Measurements from ENCODE around the gene DEAF1. TPM values are rescaled to one million over a fixed set of nuclear protein-coding genes. Genes with fewer than 3 reads are reported as not detected.

DEAF1 gene
- total and polyA plus RNA-seq, 9 of the 15 experiments (the other 6 are each of a cell fraction or from before 2014, with no cell fraction given) = 2.0 to 69.1 (median 26.8) TPM

- POLR2A ChIA-PET = interaction anchor here (0.6 to 1.2 kb wide), 2 partner anchors 15 to 65 kb away, joined by 3 to 4 read pairs; no protein-coding TSS in a partner anchor
- no peaks in the 10 kb centered on the region for H3K9me3 ChIP-seq (replicated peaks; ENCODE audit: control insufficient read depth, insufficient read depth, low read depth, low read length)
- CTCF ChIA-PET (ENCODE audit: low intra/inter-chr PET ratio) = interaction anchor here (0.5 to 0.8 kb wide), 3 partner anchors 25 to 226 kb away, joined by 3 to 4 read pairs (median 4); no protein-coding TSS in a partner anchor
- DNase-seq (ENCODE audit: extremely low read depth in 1 of 4, low spot score in 3 of 4) (no peak), ATAC-seq (no peak), FAIRE-seq (no peak)
- BruUV-seq (replicated peaks) = no TSS peak
- no peak overlapping the region for H3K4me2 ChIP-seq (ENCODE audit: insufficient read depth, low read length)
- H3K36me3 ChIP-seq (ENCODE audit: control insufficient read depth, insufficient read depth, low read length) = peaks cover 9% of the 10 kb centered on the region; the same call in 2 of the 3 replicates
- H3K27ac ChIP-seq (ENCODE audit: extremely low read depth, low read depth, low read length) = no peak overlapping the region
- intact Hi-C loops (cut with micrococcal nuclease) (loop anchor here (10.0 kb wide), 1 partner anchor 144 kb away; no protein-coding TSS in a partner anchor), in situ Hi-C loops (cut with MboI) (no loop called here)
- H2AFZ ChIP-seq (ENCODE audit: low read depth, low read length) = no peak overlapping the region
- peaks cover 31% of the 10 kb centered on the region for H3K79me2 ChIP-seq (ENCODE audit: control insufficient read depth, insufficient read depth, low read length)
- peak overlapping the region in 1 of 2 experiments; percentile 19; a peak in 1 of 4 replicates for H3K9ac ChIP-seq (ENCODE audit: insufficient read depth in 1 of 2, low read depth in 2 of 2, low read length in 2 of 2)
- no peaks in the 10 kb centered on the region for H3K27me3 ChIP-seq (ENCODE audit: control insufficient read depth in 2 of 2, insufficient read depth in 2 of 2, low read length in 2 of 2)
- 100% methylated on average over 7 of the region's 7 CpGs for WGBS (ENCODE audit: insufficient coverage, low coverage, missing lambda C conversion rate)
- peaks cover 14 to 49% of the 10 kb centered on the region in 2 experiments; a peak in 4 of 5 replicates for H3K4me1 ChIP-seq (replicated peaks in 1 of 2; ENCODE audit: control insufficient read depth in 2 of 2, insufficient read depth in 2 of 2, low read length in 2 of 2)
- TF ChIP-seq DACH1 (IDR thresholded peaks at IDR 0.05; ENCODE audit: partially characterized antibody) = no peak
- no peak for TF ChIP-seq KAT2B (IDR thresholded peaks at IDR 0.05; ENCODE audit: low read depth, low read length)
- no peak for TF ChIP-seq U2AF1 (optimal IDR thresholded peaks at IDR 0.05; ENCODE audit: low read depth, low read length)
- TF ChIP-seq DMBX1 (CRISPR knock-in tag; IDR thresholded peaks at IDR 0.05; ENCODE audit: borderline replicate concordance) = no peak
- TF ChIP-seq BCL6 (CRISPR knock-in tag; IDR thresholded peaks at IDR 0.05) = no peak
- no peak for TF ChIP-seq KDM5B (IDR thresholded peaks at IDR 0.05; ENCODE audit: insufficient replicate concordance, low read depth, low read length)
- TF ChIP-seq VEZF1 (CRISPR knock-in tag; IDR thresholded peaks at IDR 0.05) = no peak
- no peak for TF ChIP-seq ZNF311 (CRISPR knock-in tag; IDR thresholded peaks at IDR 0.05)
- no peak for TF ChIP-seq TCF15 (CRISPR knock-in tag; IDR thresholded peaks at IDR 0.05)
- no peak for TF ChIP-seq GABPB1 (CRISPR knock-in tag; IDR thresholded peaks at IDR 0.05)
- no peak for TF ChIP-seq TRIM28 (IDR thresholded peaks at IDR 0.05)
- TF ChIP-seq BCOR (IDR thresholded peaks at IDR 0.05) = no peak
- no peak for TF ChIP-seq HDGF (IDR thresholded peaks at IDR 0.05)
- no peak for TF ChIP-seq FOXK2 (conservative IDR thresholded peaks at IDR 0.05 in 1 of 2, IDR thresholded peaks at IDR 0.05 in 1 of 2; ENCODE audit: low read depth in 2 of 2)
- no peak for TF ChIP-seq GATAD2B (IDR thresholded peaks at IDR 0.05; ENCODE audit: borderline replicate concordance)
- no peak for TF ChIP-seq HMG20B (CRISPR knock-in tag; IDR thresholded peaks at IDR 0.05)
- TF ChIP-seq, protein P1, sequence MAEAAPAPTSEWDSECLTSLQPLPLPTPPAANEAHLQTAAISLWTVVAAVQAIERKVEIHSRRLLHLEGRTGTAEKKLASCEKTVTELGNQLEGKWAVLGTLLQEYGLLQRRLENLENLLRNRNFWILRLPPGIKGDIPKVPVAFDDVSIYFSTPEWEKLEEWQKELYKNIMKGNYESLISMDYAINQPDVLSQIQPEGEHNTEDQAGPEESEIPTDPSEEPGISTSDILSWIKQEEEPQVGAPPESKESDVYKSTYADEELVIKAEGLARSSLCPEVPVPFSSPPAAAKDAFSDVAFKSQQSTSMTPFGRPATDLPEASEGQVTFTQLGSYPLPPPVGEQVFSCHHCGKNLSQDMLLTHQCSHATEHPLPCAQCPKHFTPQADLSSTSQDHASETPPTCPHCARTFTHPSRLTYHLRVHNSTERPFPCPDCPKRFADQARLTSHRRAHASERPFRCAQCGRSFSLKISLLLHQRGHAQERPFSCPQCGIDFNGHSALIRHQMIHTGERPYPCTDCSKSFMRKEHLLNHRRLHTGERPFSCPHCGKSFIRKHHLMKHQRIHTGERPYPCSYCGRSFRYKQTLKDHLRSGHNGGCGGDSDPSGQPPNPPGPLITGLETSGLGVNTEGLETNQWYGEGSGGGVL (CRISPR knock-in tag; IDR thresholded peaks at IDR 0.05) = no peak
- no peak for TF ChIP-seq HBP1 (CRISPR knock-in tag; IDR thresholded peaks at IDR 0.05)
- TF ChIP-seq HIVEP1 (CRISPR knock-in tag; IDR thresholded peaks at IDR 0.05) = no peak
- TF ChIP-seq WHSC1 (IDR thresholded peaks at IDR 0.05; ENCODE audit: low read length) = no peak
- H3K9me1 ChIP-seq (ENCODE audit: control insufficient read depth, insufficient read depth, low read length) = no peaks in the 10 kb centered on the region
- H3K4me3 ChIP-seq = no peak overlapping the region
- H4K20me1 ChIP-seq (replicated peaks; ENCODE audit: control insufficient read depth, insufficient read depth, low read length) = no peaks in the 10 kb centered on the region
These were observed 4.1 kb upstream of the DEAF1 start for GRCh38 chr11:699116-699508.
